Measurements from ENCODE around the gene RAB11B.

DNA sequence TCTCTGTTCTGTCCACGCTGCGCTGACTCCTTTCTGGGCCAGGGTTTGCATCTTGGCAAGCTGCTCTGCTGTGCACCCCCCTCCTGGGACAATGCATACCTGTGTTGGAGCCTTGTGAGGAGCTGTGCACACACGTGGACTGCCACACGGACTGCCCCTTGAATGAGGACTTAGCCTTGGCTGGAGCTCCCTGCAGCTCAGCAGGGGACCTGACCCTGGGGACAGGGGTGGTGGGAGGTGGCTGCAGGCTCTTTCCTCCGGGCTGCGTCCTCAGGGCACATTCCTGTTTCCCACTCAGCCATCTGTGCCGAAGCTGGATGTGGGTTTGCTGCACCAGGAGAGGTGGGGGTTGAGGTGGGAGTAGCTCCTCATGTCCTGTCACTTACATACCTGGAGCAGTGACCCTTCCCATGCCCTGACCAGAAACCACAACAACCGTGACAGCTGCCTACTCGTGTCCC, 8.2 kb downstream of the RAB11B start:
- TF ChIP-seq CTCF (IDR thresholded peaks at IDR 0.05) (no peak), POLR2AphosphoS5 (IDR thresholded peaks at IDR 0.05; ENCODE audit: insufficient read depth in 1 of 2, low read depth in 1 of 2) (no peak), POLR2A (IDR thresholded peaks at IDR 0.05) (no peak)
